Astrocyte (in vitro differentiated cells and primary cell): ENCODE data around the gene RPS6KL1. TPM values are rescaled to one million over a fixed set of nuclear protein-coding genes. Genes with fewer than 3 reads are reported as not detected.

Experiments used
- DNase-seq: peaks from one replicate; pipeline ENCODE4 v3.0.0-alpha.2; 2010; ENCODE audit warnings: low read depth
- FAIRE-seq: peaks from 2 replicates; lab custom pipeline; 2011; peaks lifted over from hg19 to GRCh38; lab: Jason Lieb, UNC
- H2AFZ ChIP-seq: 2 replicates; pipeline ENCODE4 v1.6.0; 2012; ENCODE audit warnings: low read depth, low read length, inconsistent platforms
- H3K27ac ChIP-seq: 2 replicates; pipeline ENCODE4 v1.5.1; 2011; ENCODE audit warnings: low read depth, low read length, inconsistent platforms
- H3K27me3 ChIP-seq: 2 replicates; pipeline ENCODE4 v1.6.0; 2011; ENCODE audit warnings: low read length, inconsistent platforms; ENCODE audit not compliant: insufficient read depth
- H3K36me3 ChIP-seq: 2 replicates; pipeline ENCODE4 v1.5.1; 2011; ENCODE audit warnings: low read length, inconsistent platforms; ENCODE audit not compliant: insufficient read depth
- H3K4me1 ChIP-seq: 2 replicates; pipeline ENCODE4 v1.5.1; 2011; ENCODE audit warnings: low read length, inconsistent platforms; ENCODE audit not compliant: insufficient read depth
- H3K4me2 ChIP-seq: 2 replicates; pipeline ENCODE4 v1.6.0; 2012; ENCODE audit warnings: low read length, inconsistent platforms
- H3K4me3 ChIP-seq: 2 replicates; pipeline ENCODE4 v1.5.1; 2011; ENCODE audit warnings: low read depth, mild to moderate bottlenecking, low read length, inconsistent platforms; ENCODE audit not compliant: insufficient read depth
- H3K79me2 ChIP-seq: 2 replicates; pipeline ENCODE4 v1.6.0; 2012; ENCODE audit warnings: mild to moderate bottlenecking, low read length, inconsistent platforms; ENCODE audit not compliant: insufficient read depth
- H3K9ac ChIP-seq: 2 replicates; pipeline ENCODE4 v1.6.0; 2012; ENCODE audit warnings: mild to moderate bottlenecking, low read length, inconsistent platforms
- H3K9me3 ChIP-seq: 2 replicates; pipeline ENCODE4 v1.5.1; 2012; ENCODE audit warnings: low read depth, mild to moderate bottlenecking, low read length, inconsistent platforms; ENCODE audit not compliant: insufficient read depth
- H4K20me1 ChIP-seq: 2 replicates; pipeline ENCODE4 v1.6.0; 2012; ENCODE audit warnings: low read length, inconsistent platforms; ENCODE audit not compliant: insufficient read depth
- H3K27ac Mint-ChIP-seq: one replicate; pipeline ENCODE4 v1.8.0; 2021; ENCODE audit warnings: mild to moderate bottlenecking, mixed read lengths; ENCODE audit not compliant: unreplicated experiment
- H3K27me3 Mint-ChIP-seq: one replicate; pipeline ENCODE4 v1.8.0; 2021; ENCODE audit warnings: low read depth, mixed read lengths; ENCODE audit not compliant: unreplicated experiment
- H3K36me3 Mint-ChIP-seq: one replicate; pipeline ENCODE4 v1.8.0; 2021; ENCODE audit warnings: low read depth, mixed read lengths; ENCODE audit not compliant: unreplicated experiment
- H3K4me1 Mint-ChIP-seq: one replicate; pipeline ENCODE4 v1.8.0; 2021; ENCODE audit warnings: low read depth, mixed read lengths; ENCODE audit not compliant: unreplicated experiment
- H3K4me3 Mint-ChIP-seq: one replicate; pipeline ENCODE4 v1.8.0; 2021; ENCODE audit warnings: mild to moderate bottlenecking, moderate library complexity, mixed read lengths; ENCODE audit not compliant: unreplicated experiment
- H3K9me3 Mint-ChIP-seq: one replicate; pipeline ENCODE4 v1.8.0; 2021; ENCODE audit warnings: mild to moderate bottlenecking, mixed read lengths; ENCODE audit not compliant: unreplicated experiment
- CTCF ChIP-seq: IDR thresholded peaks from 2 replicates; pipeline ENCODE4 v1.5.1; 2011; ENCODE audit warnings: low read depth, mild to moderate bottlenecking, inconsistent platforms, low read length, moderate library complexity; ENCODE audit not compliant: insufficient read depth
- EZH2 ChIP-seq: IDR thresholded peaks from 2 replicates; pipeline ENCODE4 v1.6.1; 2012; ENCODE audit warnings: mild to moderate bottlenecking, low read length, inconsistent platforms; ENCODE audit not compliant: insufficient read depth
- total RNA-seq: library from RNA; stranded (reverse); gene quantifications from 2 replicates; pipeline ENCODE4 v1.2.1, GENCODE V29; 2021

The RPS6KL1 gene
- total RNA-seq, 1 donor from 2014 or later, result 1.7 TPM

- no peak overlapping the region for H3K4me3 Mint-ChIP-seq
- no peak for FAIRE-seq
- no peaks in the 10 kb centered on the region for H3K9me3 Mint-ChIP-seq
- no peaks in the 10 kb centered on the region for H4K20me1 ChIP-seq
- H3K4me1 ChIP-seq, result peaks cover 10% of the 10 kb centered on the region
- no peak overlapping the region for H3K27ac Mint-ChIP-seq
- no peak overlapping the region for H3K9ac ChIP-seq
- H3K27me3 Mint-ChIP-seq, result peaks cover 27% of the 10 kb centered on the region
- TF ChIP-seq CTCF (no peak), EZH2 (no peak)
- H3K36me3 ChIP-seq, result no peaks in the 10 kb centered on the region
- peaks cover 10% of the 10 kb centered on the region for H3K4me1 Mint-ChIP-seq
- H3K27ac ChIP-seq, result no peak overlapping the region
- no peak overlapping the region for H2AFZ ChIP-seq
- H3K36me3 Mint-ChIP-seq, result peaks cover 6% of the 10 kb centered on the region
- H3K27me3 ChIP-seq, result no peaks in the 10 kb centered on the region
- H3K4me3 ChIP-seq, result no peak overlapping the region
- peaks cover 10% of the 10 kb centered on the region for H3K79me2 ChIP-seq
- DNase-seq, result no peak
- H3K4me2 ChIP-seq, result no peak overlapping the region
- H3K9me3 ChIP-seq, result no peaks in the 10 kb centered on the region
Measured at GRCh38 chr14:74951443-74952179, 28.6 kb upstream of the RPS6KL1 start.

GRCh38 chr14:74950795-74951442 lies 27.9 kb upstream of the RPS6KL1 start:
- no peak for TF ChIP-seq EZH2
- TF ChIP-seq CTCF, result no peak
- Histone ChIP-seq H3K4me2 (no peak overlapping the region), H3K4me1 (peaks cover 10% of the 10 kb centered on the region), H3K4me3 (no peak overlapping the region), H3K27me3 (no peaks in the 10 kb centered on the region), H3K9ac (no peak overlapping the region), H4K20me1 (no peaks in the 10 kb centered on the region), H2AFZ (no peak overlapping the region), H3K36me3 (no peaks in the 10 kb centered on the region), H3K27ac (no peak overlapping the region), H3K79me2 (peaks cover 10% of the 10 kb centered on the region), H3K9me3 (no peaks in the 10 kb centered on the region)
- H3K4me3 Mint-ChIP-seq, result no peak overlapping the region
- H3K36me3 Mint-ChIP-seq, result peaks cover 6% of the 10 kb centered on the region
- no peak for DNase-seq
- no peak for FAIRE-seq
- H3K4me1 Mint-ChIP-seq, result peaks cover 8% of the 10 kb centered on the region
- no peaks in the 10 kb centered on the region for H3K9me3 Mint-ChIP-seq
- H3K27me3 Mint-ChIP-seq, result peaks cover 26% of the 10 kb centered on the region
- H3K27ac Mint-ChIP-seq, result no peak overlapping the region
